Endodermal cell (in vitro differentiated cells): ENCODE data around the gene SNX13. TPM values are rescaled to one million over a fixed set of nuclear protein-coding genes. Genes with fewer than 3 reads are reported as not detected.

Experiments
- DNase-seq: peaks from one replicate; pipeline ENCODE4 v3.0.0-alpha.2; 2017
- H3K27ac ChIP-seq: 2 replicates; pipeline ENCODE4 v1.5.1; 2013; ENCODE audit warnings: mild to moderate bottlenecking, low read depth, low read length, moderate library complexity
- H3K27me3 ChIP-seq: 2 replicates; pipeline ENCODE4 v1.6.1; 2013; ENCODE audit warnings: mild to moderate bottlenecking, low read length, moderate library complexity; ENCODE audit not compliant: insufficient read depth, control insufficient read depth, poor library complexity, severe bottlenecking
- H3K36me3 ChIP-seq: 2 replicates; pipeline ENCODE4 v1.7.0; 2013; ENCODE audit warnings: mild to moderate bottlenecking, low read length, moderate library complexity; ENCODE audit not compliant: control insufficient read depth, insufficient read depth
- H3K4me1 ChIP-seq: one replicate; pipeline ENCODE4 v1.7.0; 2013; ENCODE audit warnings: low read length; ENCODE audit not compliant: control insufficient read depth, insufficient read depth
- H3K4me3 ChIP-seq: 2 replicates; pipeline ENCODE4 v1.5.1; 2013; ENCODE audit warnings: mild to moderate bottlenecking, low read length, moderate library complexity
- H3K9ac ChIP-seq: 2 replicates; pipeline ENCODE4 v1.6.1; 2013; ENCODE audit warnings: mild to moderate bottlenecking, low read length, moderate library complexity; ENCODE audit not compliant: poor library complexity, severe bottlenecking; ENCODE audit errors: extremely low read depth
- H3K9me3 ChIP-seq: 2 replicates; pipeline ENCODE4 v1.6.1; 2013; ENCODE audit warnings: mild to moderate bottlenecking, low read length, moderate library complexity; ENCODE audit not compliant: control insufficient read depth
- H3K27ac Mint-ChIP-seq: 2 replicates; pipeline ENCODE4 v1.8.0; 2020; ENCODE audit warnings: mixed read lengths
- H3K27me3 Mint-ChIP-seq: 2 replicates; pipeline ENCODE4 v1.8.0; 2021; ENCODE audit warnings: mild to moderate bottlenecking, mixed read lengths; ENCODE audit not compliant: insufficient read depth
- H3K36me3 Mint-ChIP-seq: 2 replicates; pipeline ENCODE4 v1.8.0; 2020; ENCODE audit warnings: low read depth, mixed read lengths
- H3K4me1 Mint-ChIP-seq: 2 replicates; pipeline ENCODE4 v1.8.0; 2020; ENCODE audit warnings: mixed read lengths
- H3K4me3 Mint-ChIP-seq: 2 replicates; pipeline ENCODE4 v1.8.0; 2020; ENCODE audit warnings: mild to moderate bottlenecking, moderate library complexity, mixed read lengths
- H3K9me3 Mint-ChIP-seq: 2 replicates; pipeline ENCODE4 v1.8.0; 2020; ENCODE audit warnings: mild to moderate bottlenecking, mixed read lengths
- WGBS, 2 experiments: methylation state at CpG; one replicate each; pipeline versions ENCODE4 v1.1.5 to v1.1.7; 2013; ENCODE audit warnings: missing lambda C conversion rate in 2 of 2, mixed read lengths in 1 of 2; ENCODE audit not compliant: insufficient coverage in 1 of 2, insufficient read length in 1 of 2; 5-methylcytosine and 5-hydroxymethylcytosine counted together
- total RNA-seq, 2 donors: library from RNA; stranded (reverse); fragmentation: NEBNext Ultra II Directional in 1 of 2; extraction: Animal tissue kit (Norgen Biotek cat#: 25700) in 1 of 2; gene quantifications; 2 replicates in 1 of 2; 3 replicates in 1 of 2; pipeline ENCODE4 v1.2.1, GENCODE V29; 2021
- TF ChIP-seq, protein P1 (sequence below): fragments of 200-600 bp; sonication (generic); conservative IDR thresholded peaks from 2 replicates; pipeline ENCODE4 v1.5.0; 2021; ENCODE audit warnings: antibody characterized with exemption, mild to moderate bottlenecking

The SNX13 gene
- total RNA-seq, 2 donors from 2014 or later: 32.8 to 38.8 TPM

GRCh38 chr7:17985473-17986239 lies 45.4 kb upstream of the SNX13 start:
- Histone ChIP-seq H3K36me3 (no peaks in the 10 kb centered on the region), H3K4me3 (no peak overlapping the region), H3K9me3 (no peaks in the 10 kb centered on the region), H3K9ac (no peak overlapping the region), H3K4me1 (no peaks in the 10 kb centered on the region), H3K27me3 (no peaks in the 10 kb centered on the region), H3K27ac (no peak overlapping the region)
- H3K4me3 Mint-ChIP-seq: no peak overlapping the region
- WGBS, 2 experiments: 89 to 90% methylated on average over 2 to 6 of the region's 6 CpGs
- no peak for DNase-seq
- no peaks in the 10 kb centered on the region for H3K9me3 Mint-ChIP-seq
- H3K4me1 Mint-ChIP-seq: no peaks in the 10 kb centered on the region
- H3K36me3 Mint-ChIP-seq: no peaks in the 10 kb centered on the region
- H3K27ac Mint-ChIP-seq: no peak overlapping the region
- TF ChIP-seq, protein P1, sequence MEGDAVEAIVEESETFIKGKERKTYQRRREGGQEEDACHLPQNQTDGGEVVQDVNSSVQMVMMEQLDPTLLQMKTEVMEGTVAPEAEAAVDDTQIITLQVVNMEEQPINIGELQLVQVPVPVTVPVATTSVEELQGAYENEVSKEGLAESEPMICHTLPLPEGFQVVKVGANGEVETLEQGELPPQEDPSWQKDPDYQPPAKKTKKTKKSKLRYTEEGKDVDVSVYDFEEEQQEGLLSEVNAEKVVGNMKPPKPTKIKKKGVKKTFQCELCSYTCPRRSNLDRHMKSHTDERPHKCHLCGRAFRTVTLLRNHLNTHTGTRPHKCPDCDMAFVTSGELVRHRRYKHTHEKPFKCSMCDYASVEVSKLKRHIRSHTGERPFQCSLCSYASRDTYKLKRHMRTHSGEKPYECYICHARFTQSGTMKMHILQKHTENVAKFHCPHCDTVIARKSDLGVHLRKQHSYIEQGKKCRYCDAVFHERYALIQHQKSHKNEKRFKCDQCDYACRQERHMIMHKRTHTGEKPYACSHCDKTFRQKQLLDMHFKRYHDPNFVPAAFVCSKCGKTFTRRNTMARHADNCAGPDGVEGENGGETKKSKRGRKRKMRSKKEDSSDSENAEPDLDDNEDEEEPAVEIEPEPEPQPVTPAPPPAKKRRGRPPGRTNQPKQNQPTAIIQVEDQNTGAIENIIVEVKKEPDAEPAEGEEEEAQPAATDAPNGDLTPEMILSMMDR: peak; percentile 54
- no peaks in the 10 kb centered on the region for H3K27me3 Mint-ChIP-seq

GRCh38 chr7:17984288-17984687 lies 44.0 kb upstream of the SNX13 start:
- whole genome bisulfite sequencing, 2 experiments: 100% methylated on average over 1 of the region's 1 CpG; no CpG with 5 or more reads in 1 of the 2 experiments
- Mint-ChIP-seq H3K9me3 (no peaks in the 10 kb centered on the region), H3K4me1 (no peaks in the 10 kb centered on the region)

DNA sequence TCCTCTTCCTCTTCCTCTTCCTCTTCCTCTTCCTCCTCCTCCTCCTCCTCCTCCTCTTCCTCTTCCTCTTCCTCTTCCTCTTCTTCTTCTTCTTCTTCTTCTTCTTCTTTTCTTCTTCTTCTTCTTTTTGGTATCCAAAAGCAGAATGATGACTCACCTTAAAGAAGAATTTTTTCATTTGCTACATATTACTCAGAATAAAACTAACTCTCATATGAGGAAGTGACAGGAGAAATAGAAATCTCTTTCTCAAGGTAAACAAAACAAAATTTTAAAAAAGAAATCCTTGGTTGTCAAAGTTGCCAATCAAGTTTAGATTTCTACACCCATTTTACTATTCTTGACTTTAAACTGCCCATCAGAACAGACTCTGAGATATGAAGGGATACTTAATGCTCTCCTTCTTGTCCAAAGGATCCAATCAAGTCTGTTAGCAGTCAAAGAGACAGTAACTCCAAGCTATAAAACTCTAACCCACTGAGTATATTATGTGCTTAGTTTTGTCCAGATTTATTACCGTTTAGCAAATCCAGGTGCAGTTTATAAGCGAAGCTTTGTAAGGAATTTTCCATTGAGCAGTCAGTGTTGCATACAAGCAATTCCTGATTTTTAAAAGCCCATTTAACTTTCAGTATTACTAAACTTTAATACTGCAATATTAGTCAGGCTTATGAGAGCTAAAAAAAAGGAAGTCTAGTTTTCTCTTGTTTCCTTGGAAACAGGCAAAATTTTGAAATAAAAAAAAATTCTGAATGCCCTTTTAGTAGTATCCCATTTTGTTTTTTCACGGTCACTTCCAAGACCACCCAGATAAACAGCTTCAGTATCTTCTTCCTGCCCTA lies 43.1 kb upstream of the SNX13 start:
- WGBS, 2 experiments: 90 to 92% methylated on average over 3 of the region's 3 CpGs
- Mint-ChIP-seq H3K27me3 (no peaks in the 10 kb centered on the region), H3K4me1 (no peaks in the 10 kb centered on the region), H3K27ac (no peak overlapping the region), H3K36me3 (no peaks in the 10 kb centered on the region), H3K4me3 (no peak overlapping the region), H3K9me3 (no peaks in the 10 kb centered on the region)
- Histone ChIP-seq H3K4me1 (no peaks in the 10 kb centered on the region), H3K9me3 (no peaks in the 10 kb centered on the region), H3K9ac (no peak overlapping the region), H3K27ac (no peak overlapping the region), H3K4me3 (no peak overlapping the region), H3K27me3 (no peaks in the 10 kb centered on the region), H3K36me3 (no peaks in the 10 kb centered on the region)
- TF ChIP-seq, protein P1: no peak
- no peak for DNase-seq

More at GRCh38 chr7:17984288-17984687, 44.0 kb upstream of the SNX13 start:
- Mint-ChIP-seq H3K27me3 (no peaks in the 10 kb centered on the region), H3K4me3 (no peak overlapping the region), H3K36me3 (no peaks in the 10 kb centered on the region), H3K27ac (no peak overlapping the region)
- DNase-seq: no peak
- no peaks in the 10 kb centered on the region for H3K36me3 ChIP-seq
- H3K27ac ChIP-seq: no peak overlapping the region
- H3K9me3 ChIP-seq: no peaks in the 10 kb centered on the region
- H3K27me3 ChIP-seq: no peaks in the 10 kb centered on the region
- H3K4me3 ChIP-seq: no peak overlapping the region
- TF ChIP-seq, protein P1: no peak
- no peaks in the 10 kb centered on the region for H3K4me1 ChIP-seq
- H3K9ac ChIP-seq: no peak overlapping the region
